Muscle layer of duodenum (tissue), 2 donors: ENCODE measurements around the gene NPR2.
A peak's percentile ranks its signal among the peaks of the same experiment; 100 is the strongest.

Experiments used
- H3K27ac ChIP-seq: one replicate; pipeline ENCODE4 v1.7.0; 2013; ENCODE audit warnings: mild to moderate bottlenecking, low read length
- H3K27me3 ChIP-seq: one replicate; pipeline ENCODE4 v1.7.0; 2013; ENCODE audit warnings: low read depth, mild to moderate bottlenecking, control low read depth, low read length
- H3K36me3 ChIP-seq, 2 donors: one replicate each; pipeline ENCODE4 v1.7.0; 2013; ENCODE audit warnings: low read length in 2 of 2, control low read depth in 1 of 2, mild to moderate bottlenecking in 1 of 2; ENCODE audit not compliant: insufficient read depth in 2 of 2, control insufficient read depth in 1 of 2
- H3K4me1 ChIP-seq, 2 donors: one replicate each; pipeline ENCODE4 v1.7.0; 2013; ENCODE audit warnings: low read length in 2 of 2, mild to moderate bottlenecking in 2 of 2, control low read depth in 1 of 2, moderate library complexity in 1 of 2; ENCODE audit not compliant: insufficient read depth in 2 of 2, control insufficient read depth in 1 of 2
- H3K4me3 ChIP-seq, 2 donors: one replicate each; pipeline ENCODE4 v1.7.0; 2013; ENCODE audit warnings: low read length in 2 of 2, low read depth in 1 of 2, mild to moderate bottlenecking in 1 of 2
- H3K9me3 ChIP-seq, 2 donors: one replicate each; pipeline ENCODE4 v1.7.0; 2013; ENCODE audit warnings: low read length in 2 of 2, control low read depth in 1 of 2, mild to moderate bottlenecking in 1 of 2; ENCODE audit not compliant: control insufficient read depth in 1 of 2
- donor health status: healthy.

The NPR2 gene

DNA sequence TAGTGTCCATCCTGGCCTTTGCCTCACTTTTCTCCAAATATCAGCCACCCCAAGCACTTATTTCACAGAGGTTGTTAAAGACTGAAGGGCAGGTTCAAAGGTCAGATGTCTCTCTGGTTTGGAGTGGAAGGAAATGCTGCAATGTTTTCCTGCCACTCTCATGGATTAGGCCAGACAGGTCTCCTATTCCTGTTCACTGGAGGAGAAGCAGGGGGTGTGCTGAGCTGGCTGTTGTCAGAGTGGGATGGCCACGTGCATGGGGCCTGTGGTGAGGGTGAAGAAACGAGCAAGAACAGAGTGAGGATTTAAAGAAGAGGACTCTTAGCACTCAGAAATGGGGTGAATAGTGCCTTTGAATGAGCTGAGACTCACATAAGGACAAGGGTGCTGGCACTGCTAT is 44.4 kb downstream of the NPR2 start:
- H3K27ac ChIP-seq, result no peak overlapping the region

DNA sequence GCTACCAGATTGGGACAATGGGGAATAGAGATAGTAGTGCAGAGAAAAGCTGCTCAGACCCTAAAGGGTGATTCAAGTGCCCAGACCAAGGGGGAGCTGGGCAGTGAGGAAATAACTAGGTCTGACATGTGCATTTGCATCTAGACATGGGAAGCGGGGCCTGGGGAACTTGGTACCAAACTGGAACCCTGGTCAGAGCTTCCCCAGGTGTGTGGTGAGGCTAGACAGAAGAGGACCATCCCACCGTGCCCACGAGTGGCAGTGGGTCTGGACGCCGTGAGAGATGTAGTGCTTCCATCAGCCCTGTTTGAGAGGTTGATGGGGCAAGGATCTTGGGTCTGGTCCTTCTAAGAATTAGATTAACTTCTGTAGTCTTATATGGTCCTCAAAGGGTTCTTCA is 45.2 kb downstream of the NPR2 start:
- H3K9me3 ChIP-seq, result no peaks in the 10 kb centered on the region
- no peak overlapping the region for H3K4me3 ChIP-seq
- peaks cover 5 to 6% of the 10 kb centered on the region in 2 donors for H3K4me1 ChIP-seq
- H3K36me3 ChIP-seq, result no peaks in the 10 kb centered on the region
- no peaks in the 10 kb centered on the region for H3K27me3 ChIP-seq
- H3K27ac ChIP-seq, result no peak overlapping the region

More for the DNA sequence above, 44.4 kb downstream of the NPR2 start:
- H3K27me3 ChIP-seq, result no peaks in the 10 kb centered on the region
- H3K36me3 ChIP-seq, result no peaks in the 10 kb centered on the region
- no peak overlapping the region for H3K4me3 ChIP-seq
- peaks cover 5 to 14% of the 10 kb centered on the region in 2 donors for H3K4me1 ChIP-seq
- no peaks in the 10 kb centered on the region for H3K9me3 ChIP-seq

DNA sequence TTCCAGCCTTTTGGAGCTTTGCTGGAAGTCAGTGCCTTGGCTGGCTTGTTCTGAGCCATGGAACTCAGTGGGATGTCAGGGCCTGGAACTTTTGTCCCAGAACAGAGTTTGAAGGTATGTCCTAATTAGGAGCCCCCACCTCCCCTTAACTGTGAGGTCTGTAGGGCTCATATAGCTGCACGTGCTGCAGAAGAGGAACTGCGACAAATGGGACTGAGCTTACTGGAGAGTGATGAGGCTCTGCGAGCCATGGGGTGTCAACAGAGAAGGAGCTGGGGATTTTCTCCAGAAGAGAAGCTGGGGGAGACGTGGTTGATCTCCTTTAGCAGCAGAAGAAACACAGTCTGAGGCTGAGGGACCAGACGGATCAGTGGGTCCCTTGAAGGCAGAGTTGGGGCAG is 48.5 kb downstream of the NPR2 start:
- Histone ChIP-seq H3K4me3 (no peak overlapping the region), H3K27ac (no peak overlapping the region), H3K27me3 (no peaks in the 10 kb centered on the region), H3K4me1 (peaks cover 8% of the 10 kb centered on the region in 2 donors), H3K9me3 (no peaks in the 10 kb centered on the region), H3K36me3 (no peaks in the 10 kb centered on the region)

DNA sequence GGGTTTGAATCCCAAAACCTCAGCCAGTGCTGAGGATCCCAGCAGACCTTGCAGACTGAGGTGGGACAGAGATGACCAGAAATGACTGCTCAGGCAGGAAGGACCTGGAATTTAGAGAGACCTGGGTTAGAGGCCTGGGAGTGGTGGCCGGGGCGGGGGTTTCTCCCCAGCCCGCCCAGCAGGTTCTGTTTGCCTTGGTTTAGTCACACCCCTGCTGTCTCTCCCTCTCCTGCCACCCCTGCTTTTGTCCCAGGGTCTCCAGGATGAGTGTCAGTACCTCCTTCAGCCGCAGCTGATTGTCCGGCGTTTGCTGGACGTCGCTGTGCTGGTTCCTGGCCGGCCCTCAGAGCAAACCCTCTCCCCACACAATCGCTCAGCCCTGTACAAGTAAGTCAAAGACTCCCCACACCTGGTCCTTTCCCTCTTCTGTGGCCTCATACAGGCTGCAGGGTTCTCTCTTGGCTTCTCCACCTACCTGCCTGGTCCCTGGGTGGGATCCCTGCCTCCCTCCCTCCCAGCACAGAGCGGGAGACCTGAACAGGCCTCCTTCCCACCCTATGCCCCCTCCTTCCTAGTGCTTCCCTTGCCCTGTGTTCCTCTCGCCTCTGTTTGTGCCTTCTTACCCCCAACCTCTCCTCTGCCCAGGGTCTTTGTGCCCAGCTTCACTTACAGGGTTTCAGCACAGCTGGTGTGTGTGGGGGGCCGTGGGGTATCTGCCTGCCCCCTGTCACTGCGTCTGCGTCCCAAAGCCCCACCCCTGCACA is 49.7 kb downstream of the NPR2 start:
- H3K27me3 ChIP-seq, result no peaks in the 10 kb centered on the region
- no peaks in the 10 kb centered on the region for H3K9me3 ChIP-seq
- H3K27ac ChIP-seq, result no peak overlapping the region
- no peak overlapping the region for H3K4me3 ChIP-seq
- H3K4me1 ChIP-seq, result peaks cover 18 to 19% of the 10 kb centered on the region in 2 donors
- H3K36me3 ChIP-seq, result no peaks in the 10 kb centered on the region

DNA sequence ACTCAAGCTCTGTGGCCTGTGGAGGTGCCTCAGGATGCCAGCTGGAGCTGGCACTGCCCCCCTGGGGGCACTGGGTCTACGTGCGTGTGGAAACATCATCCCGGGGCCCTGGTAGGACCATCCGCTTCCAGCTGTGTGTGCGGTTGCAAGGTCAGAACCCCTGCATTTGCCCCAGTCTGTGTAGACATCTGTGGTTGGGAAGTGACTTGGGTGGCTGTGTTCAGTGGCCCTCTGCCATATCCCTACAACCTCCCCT is 50.2 kb downstream of the NPR2 start:
- Histone ChIP-seq H3K4me3 (no peak overlapping the region), H3K4me1 (peaks cover 18 to 24% of the 10 kb centered on the region in 2 donors), H3K27me3 (no peaks in the 10 kb centered on the region), H3K36me3 (no peaks in the 10 kb centered on the region), H3K27ac (no peak overlapping the region), H3K9me3 (no peaks in the 10 kb centered on the region)

DNA sequence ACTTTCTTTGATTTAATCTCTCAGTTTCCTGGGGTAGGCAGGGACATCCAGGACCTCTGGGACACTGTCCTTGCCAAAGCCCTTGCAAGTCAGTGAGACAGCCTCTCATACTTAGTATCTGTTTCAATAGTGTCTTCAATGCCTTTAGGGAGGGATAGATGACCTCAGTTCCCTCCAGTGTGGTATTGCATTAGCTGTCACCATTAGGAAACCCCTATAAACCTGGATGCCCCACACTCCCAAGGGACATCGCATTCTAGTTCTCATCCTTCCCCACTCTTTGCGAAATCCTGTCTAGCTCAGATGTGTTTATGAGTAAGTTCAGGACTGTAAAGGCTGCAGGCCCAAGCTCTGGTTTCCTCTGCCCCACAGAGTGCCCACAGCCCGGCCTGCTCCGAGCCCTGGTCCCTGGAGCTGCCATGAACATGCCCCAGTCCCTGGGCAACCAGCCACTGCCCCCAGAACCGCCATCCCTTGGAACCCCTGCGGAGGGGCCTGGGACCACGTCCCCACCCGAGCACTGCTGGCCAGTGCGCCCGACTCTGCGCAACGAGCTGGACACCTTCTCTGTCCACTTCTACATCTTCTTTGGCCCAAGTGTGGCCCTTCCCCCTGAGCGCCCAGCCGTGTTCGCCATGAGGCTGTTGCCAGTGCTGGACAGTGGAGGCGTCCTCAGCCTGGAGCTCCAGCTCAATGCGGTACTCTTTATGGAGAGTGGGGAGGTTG is 50.8 kb downstream of the NPR2 start:
- no peak overlapping the region for H3K27ac ChIP-seq
- H3K36me3 ChIP-seq, result peaks cover 2 to 5% of the 10 kb centered on the region in 2 donors
- no peak overlapping the region for H3K4me3 ChIP-seq
- no peaks in the 10 kb centered on the region for H3K27me3 ChIP-seq
- H3K4me1 ChIP-seq, result peaks cover 18 to 30% of the 10 kb centered on the region in 2 donors
- no peaks in the 10 kb centered on the region for H3K9me3 ChIP-seq

DNA sequence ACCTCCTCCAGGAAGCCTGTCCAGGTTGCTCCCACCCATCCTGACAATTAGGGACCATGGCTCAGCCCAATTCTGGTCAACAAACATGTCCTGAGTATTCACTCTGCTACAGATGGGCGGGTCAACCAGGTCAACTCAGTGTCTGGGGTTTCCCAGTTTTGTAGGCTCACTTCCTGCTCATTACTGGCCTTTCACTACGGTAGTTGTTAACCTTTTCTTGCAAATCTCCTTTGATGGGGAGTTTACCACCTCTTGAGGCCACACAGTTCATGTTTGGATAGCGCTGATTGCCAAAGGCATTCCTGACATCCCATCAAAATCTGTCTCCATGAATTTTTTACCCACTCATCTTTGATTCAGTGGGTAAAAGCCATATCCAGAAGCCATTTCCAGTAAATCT is 51.4 kb downstream of the NPR2 start:
- Histone ChIP-seq H3K4me1 (peaks cover 18 to 36% of the 10 kb centered on the region in 2 donors), H3K4me3 (no peak overlapping the region), H3K27me3 (no peaks in the 10 kb centered on the region), H3K36me3 (peaks cover 4 to 6% of the 10 kb centered on the region in 2 donors), H3K27ac (no peak overlapping the region), H3K9me3 (no peaks in the 10 kb centered on the region)

DNA sequence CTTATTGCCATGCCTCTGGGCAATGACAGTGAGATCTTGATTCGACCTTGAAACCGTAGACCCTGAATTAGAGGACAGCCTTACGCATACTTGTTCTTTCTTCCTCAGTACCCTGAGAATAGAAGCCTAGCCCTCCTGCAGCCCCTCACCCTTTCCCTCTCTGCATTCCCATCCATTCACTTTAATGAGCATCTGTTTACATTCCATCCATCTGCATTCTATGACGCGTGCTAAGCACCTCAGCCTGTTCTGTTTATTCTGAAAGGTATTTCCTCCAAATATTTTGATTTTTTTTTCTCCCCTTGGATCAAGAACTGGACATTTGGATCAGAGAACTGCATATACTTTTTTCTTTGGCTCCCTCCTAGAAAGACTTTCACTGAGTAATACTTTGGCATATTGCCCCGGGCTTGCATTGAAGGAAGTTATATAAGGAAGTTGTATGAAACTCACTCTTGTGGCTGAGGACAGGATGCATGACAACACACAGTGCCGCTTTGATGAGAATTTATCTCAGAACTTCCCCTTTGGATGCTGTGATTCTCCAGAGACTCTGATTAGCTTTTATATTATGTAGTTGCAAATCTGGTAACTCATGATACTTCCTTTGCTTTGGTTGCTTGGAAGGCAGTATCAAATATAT is 53.4 kb downstream of the NPR2 start:
- H3K27me3 ChIP-seq, result no peaks in the 10 kb centered on the region
- peaks cover 18 to 40% of the 10 kb centered on the region in 2 donors for H3K4me1 ChIP-seq
- peaks cover 4 to 6% of the 10 kb centered on the region in 2 donors for H3K36me3 ChIP-seq
- no peak overlapping the region for H3K4me3 ChIP-seq
- peak overlapping the region; percentile 69 for H3K27ac ChIP-seq
- H3K9me3 ChIP-seq, result no peaks in the 10 kb centered on the region

DNA sequence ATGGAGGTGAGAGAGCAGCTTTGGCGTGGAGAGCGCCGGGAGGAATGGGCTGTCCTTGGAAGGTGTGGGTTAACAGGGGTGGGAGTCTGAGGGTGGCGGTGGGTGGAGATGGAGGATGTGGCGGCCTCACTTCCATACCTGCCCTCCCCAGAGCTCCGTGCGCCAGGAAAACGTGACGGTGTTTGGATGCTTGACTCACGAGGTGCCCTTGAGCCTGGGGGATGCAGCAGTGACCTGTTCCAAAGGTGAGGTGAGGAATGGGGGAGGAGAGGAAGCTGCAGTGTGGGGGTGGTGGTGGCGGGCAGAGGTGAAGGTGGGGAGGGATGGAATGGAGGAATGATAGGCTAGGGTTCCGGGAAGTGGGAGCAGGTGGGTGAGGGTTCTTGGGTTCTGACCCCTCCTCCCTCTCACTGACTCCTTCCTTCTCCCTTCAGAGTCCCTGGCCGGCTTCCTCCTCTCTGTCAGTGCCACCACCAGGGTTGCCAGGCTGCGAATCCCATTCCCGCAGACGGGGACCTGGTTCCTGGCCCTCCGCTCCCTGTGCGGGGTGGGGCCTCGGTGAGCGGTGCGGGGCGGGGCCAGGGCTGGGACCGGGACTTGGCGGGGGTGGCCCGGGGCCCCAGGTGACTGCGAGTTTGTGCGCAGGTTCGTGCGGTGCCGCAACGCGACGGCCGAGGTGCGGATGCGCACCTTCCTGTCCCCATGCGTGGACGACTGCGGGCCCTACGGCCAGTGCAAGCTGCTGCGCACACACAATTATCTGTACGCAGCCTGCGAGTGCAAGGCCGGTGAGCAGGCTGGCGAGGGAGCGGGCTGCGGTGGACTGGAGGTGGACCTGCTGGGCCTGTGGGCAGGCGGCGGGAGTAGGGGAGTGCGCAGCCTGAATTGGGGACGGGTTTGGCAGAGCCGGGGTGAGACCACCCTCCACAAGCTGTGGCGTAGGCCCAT is 54.7 kb downstream of the NPR2 start:
- Histone ChIP-seq H3K36me3 (peaks cover 4 to 6% of the 10 kb centered on the region in 2 donors), H3K4me1 (peaks cover 18 to 40% of the 10 kb centered on the region in 2 donors), H3K27ac (peak overlapping the region; percentile 69), H3K9me3 (no peaks in the 10 kb centered on the region), H3K27me3 (no peaks in the 10 kb centered on the region), H3K4me3 (no peak overlapping the region)

DNA sequence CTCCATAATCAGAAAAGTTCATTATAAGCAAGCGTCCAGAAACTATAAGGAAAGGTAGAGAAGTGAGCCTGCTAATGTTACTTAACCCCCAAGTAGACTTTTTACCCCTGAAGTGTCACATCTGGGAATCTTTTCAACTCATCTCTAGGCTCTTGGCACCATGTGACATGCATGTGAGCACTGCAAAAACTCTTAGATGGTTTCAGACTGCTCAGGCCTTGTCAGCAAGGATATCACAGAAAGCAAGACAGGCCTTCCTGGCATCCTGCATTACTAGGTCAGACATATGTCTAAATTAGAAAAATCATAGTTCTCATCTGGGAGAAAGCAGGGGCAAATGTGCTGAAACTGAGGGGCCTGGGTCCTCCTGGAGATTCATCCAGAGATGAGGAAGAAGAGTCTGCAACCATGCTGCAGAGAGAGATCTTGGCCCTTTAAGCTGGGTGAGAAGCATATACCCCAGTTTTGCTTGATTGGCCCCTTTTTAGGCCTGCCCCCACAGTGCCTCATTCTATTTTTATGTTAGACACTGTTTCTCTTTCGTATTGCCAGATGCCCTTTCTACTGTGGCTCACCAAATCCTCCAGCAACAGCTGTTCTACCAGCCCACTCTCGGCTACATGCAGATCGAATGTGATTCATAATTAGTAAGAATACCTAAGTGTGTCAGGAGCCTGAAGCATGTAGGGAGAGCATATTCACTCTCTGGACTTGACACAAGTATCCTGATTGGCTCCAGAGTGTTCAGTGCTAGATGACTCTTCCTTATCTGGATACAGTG is 56.6 kb downstream of the NPR2 start:
- Histone ChIP-seq H3K9me3 (no peaks in the 10 kb centered on the region), H3K4me1 (peaks cover 18 to 40% of the 10 kb centered on the region in 2 donors), H3K36me3 (peaks cover 6% of the 10 kb centered on the region in 2 donors), H3K4me3 (no peak overlapping the region), H3K27me3 (no peaks in the 10 kb centered on the region), H3K27ac (no peak overlapping the region)
